OCI-LY7 (cell line): ENCODE results near the gene CENPP. TPM values are rescaled to one million over a fixed set of nuclear protein-coding genes. Genes with fewer than 3 reads are reported as not detected.
A peak's percentile ranks its signal among the peaks of the same experiment; 100 is the strongest.

Experiments used
- BruUV-seq: library from RNA; stranded (reverse); fragments of 400-500 nt; replicated peaks from 2 replicates; lab custom pipeline; 2021; lab: Mats Ljungman, UMichigan
- CTCF ChIA-PET: fragments of 300-600 bp; sonication (Branson Sonifier 250); formaldehyde crosslinking; loops from one replicate; lab custom pipeline; 2022; ENCODE audit warnings: antibody characterized with exemption; ENCODE audit not compliant: unreplicated experiment; lab: Charles Lee
- POLR2A ChIA-PET: fragments of 300-600 bp; sonication (Branson Sonifier 250); formaldehyde crosslinking; loops from one replicate; lab custom pipeline; 2022; ENCODE audit warnings: antibody characterized with exemption; lab: Charles Lee
- DNase-seq: peaks from one replicate; pipeline ENCODE4 v3.0.0-alpha.2; 2015; ENCODE audit warnings: low spot score
- H2AFZ ChIP-seq: fragments of 200-600 bp; sonication (generic), shearing (Covaris generic); 2 replicates; pipeline ENCODE4 v1.6.1; 2014; ENCODE audit warnings: mild to moderate bottlenecking, antibody characterized with exemption, low read length, moderate library complexity
- H3K27ac ChIP-seq: fragments of 200-600 bp; sonication (generic); 2 replicates; pipeline ENCODE4 v1.5.1; 2014; ENCODE audit warnings: mixed run types, low read depth, mild to moderate bottlenecking, moderate library complexity, low read length, inconsistent platforms; ENCODE audit not compliant: poor library complexity, severe bottlenecking
- H3K36me3 ChIP-seq: fragments of 200-600 bp; sonication (generic); 2 replicates; pipeline ENCODE4 v1.6.1; 2014; ENCODE audit warnings: mild to moderate bottlenecking, antibody characterized with exemption, low read length, moderate library complexity, mixed read lengths; ENCODE audit not compliant: insufficient read depth
- H3K4me1 ChIP-seq: fragments of 200-600 bp; sonication (generic); 2 replicates; pipeline ENCODE4 v1.5.1; 2014; ENCODE audit warnings: mild to moderate bottlenecking, low read length; ENCODE audit not compliant: insufficient read depth, poor library complexity, severe bottlenecking
- H3K4me2 ChIP-seq: fragments of 200-600 bp; sonication (generic); 2 replicates; pipeline ENCODE4 v1.6.1; 2014; ENCODE audit warnings: mild to moderate bottlenecking, low read length
- H3K4me3 ChIP-seq: fragments of 200-600 bp; sonication (generic); 2 replicates; pipeline ENCODE4 v1.5.1; 2014; ENCODE audit warnings: mild to moderate bottlenecking, low read depth, low read length; ENCODE audit not compliant: poor library complexity, severe bottlenecking
- H3K79me2 ChIP-seq: fragments of 200-600 bp; sonication (generic); 2 replicates; pipeline ENCODE4 v1.6.1; 2016; ENCODE audit warnings: low read depth, mild to moderate bottlenecking, low read length, moderate library complexity, mixed read lengths; ENCODE audit not compliant: insufficient read depth
- H3K9me2 ChIP-seq: fragments of 200-600 bp; sonication (generic); 2 replicates; pipeline ENCODE4 v1.6.1; 2016; ENCODE audit warnings: mild to moderate bottlenecking, low read length, mixed read lengths; ENCODE audit not compliant: insufficient read depth
- H3K9me3 ChIP-seq: fragments of 200-600 bp; sonication (generic); 2 replicates; pipeline ENCODE4 v1.6.1; 2014; ENCODE audit warnings: mild to moderate bottlenecking, mixed run types, low read length, mixed read lengths
- H4K20me1 ChIP-seq: fragments of 200-600 bp; sonication (generic); 2 replicates; pipeline ENCODE4 v1.6.1; 2014; ENCODE audit warnings: mild to moderate bottlenecking, antibody characterized with exemption, low read length, moderate library complexity, mixed read lengths; ENCODE audit not compliant: insufficient read depth
- CTCF ChIP-seq: fragments of 200-600 bp; sonication (generic); conservative IDR thresholded peaks from 2 replicates; pipeline ENCODE4 v1.5.1; 2014; ENCODE audit warnings: mild to moderate bottlenecking, antibody characterized with exemption, low read length, moderate library complexity, mixed read lengths
- EZH2phosphoT487 ChIP-seq: fragments of 200-600 bp; sonication (generic); IDR thresholded peaks from 2 replicates; pipeline ENCODE4 v1.6.1; 2018; ENCODE audit warnings: low read depth, borderline replicate concordance, mild to moderate bottlenecking, mixed run types, antibody characterized with exemption, low read length, moderate library complexity, mixed read lengths
- intact Hi-C: fragments of 100-400 bp; cut with micrococcal nuclease; formaldehyde crosslinking; loops from one replicate; pipeline ENCODE4 v1.10.0; 2022; ENCODE audit not compliant: unreplicated experiment
- total RNA-seq, 2 experiments: library from RNA; depleted of rRNA in 1 of 2; stranded (reverse); fragments of >200 nt in 1 of 2; shearing (Covaris generic) in 1 of 2; gene quantifications; 2 replicates each; pipeline ENCODE4 v1.2.3, GENCODE V29; 2014 to 2022

CENPP gene
- total RNA-seq, 2 experiments from 2014 or later = 25.4 to 30.9 TPM

DNA sequence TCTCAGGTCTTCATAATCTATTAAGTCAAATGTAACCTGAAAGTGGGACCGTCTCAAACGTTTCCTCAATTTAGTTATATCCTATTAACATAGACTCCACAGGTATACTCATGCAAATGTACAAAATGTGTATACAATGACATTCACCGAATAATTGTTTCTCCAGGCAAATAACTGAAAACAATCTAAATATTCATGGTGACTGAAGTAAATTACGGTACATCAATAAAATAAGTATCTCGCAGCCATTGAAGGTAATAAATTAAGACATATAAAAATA lies 32.7 kb upstream of the CENPP start:
- Histone ChIP-seq H3K9me3 (no peaks in the 10 kb centered on the region; the same call in 1 of the 2 replicates), H3K27ac (peak overlapping the region; percentile 92), H3K9me2 (no peaks in the 10 kb centered on the region), H2AFZ (peak overlapping the region; percentile 64), H4K20me1 (peaks cover 40% of the 10 kb centered on the region), H3K79me2 (peaks cover 84% of the 10 kb centered on the region), H3K4me2 (peak overlapping the region; percentile 90), H3K4me3 (peak overlapping the region; percentile 91), H3K36me3 (peaks cover 69% of the 10 kb centered on the region), H3K4me1 (peaks cover 57% of the 10 kb centered on the region)
- ChIA-PET CTCF (no interaction called here), POLR2A (no interaction called here)
- DNase-seq = peak; percentile 17
- TSS peak; percentile 77 for BruUV-seq
- TF ChIP-seq CTCF (no peak), EZH2phosphoT487 (no peak)
- intact Hi-C loops = loop anchor here (1.0 to 2.0 kb wide), 2 partner anchors 32 to 472 kb away; partner anchors contain the start of genes BICD2, CENPP and NOL8

DNA sequence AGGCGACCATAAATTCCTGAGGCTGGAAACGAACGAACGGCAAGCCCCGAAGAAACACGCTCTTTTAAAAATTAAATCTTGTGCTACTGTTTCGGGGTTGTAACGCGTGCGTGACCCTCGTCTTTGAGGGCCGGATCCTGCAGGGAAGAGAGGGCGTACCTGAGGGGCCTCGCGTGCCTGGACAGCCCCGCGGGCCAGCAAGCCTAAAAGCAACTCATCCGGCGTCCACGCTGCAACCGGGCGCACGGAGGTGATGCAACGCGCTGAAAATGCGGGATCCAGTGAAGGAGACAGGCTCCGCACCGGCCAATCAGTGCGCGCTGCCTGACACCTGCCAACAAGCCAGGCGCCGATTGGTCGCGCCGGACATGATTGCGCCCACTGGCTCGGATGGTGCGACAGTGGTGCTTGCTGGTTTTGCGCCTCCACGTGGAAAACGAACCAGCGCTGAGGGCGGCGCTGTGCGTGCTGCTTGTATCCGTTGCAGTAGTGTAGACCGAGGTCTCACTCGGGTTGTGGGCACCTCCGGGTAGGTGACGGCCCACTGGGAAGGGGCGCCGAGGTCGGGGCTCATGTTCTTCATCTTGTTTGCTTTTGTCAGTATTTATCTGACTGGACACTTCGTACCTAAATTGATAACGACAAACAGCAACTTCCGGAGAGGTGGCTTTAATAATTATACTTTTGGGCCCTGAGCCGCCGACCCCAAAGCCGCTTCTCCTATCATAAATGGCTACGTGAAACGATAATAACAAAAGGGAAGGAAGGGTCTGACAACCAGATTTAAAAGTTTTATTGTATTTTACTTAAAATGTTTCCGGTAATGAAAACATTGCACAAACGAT lies 32.1 kb upstream of the CENPP start, which contains the start of gene IARS1:
IARS1 (minus strand) TSS at position 246 of the 845 bp plus-strand sequence. CDS start 4,278 bp downstream, outside the sequence.
- Histone ChIP-seq H3K4me2 (peak within 1 kb of the TSS; percentile 92), H2AFZ (peak within 1 kb of the TSS; percentile 64), H3K4me1 (peaks cover 63% of the 10 kb centered on the region), H3K4me3 (peak within 1 kb of the TSS; percentile 91), H3K27ac (peak within 1 kb of the TSS; percentile 92), H3K9me3 (no peaks in the 10 kb centered on the region; the same call in 1 of the 2 replicates), H3K79me2 (peaks cover 84% of the 10 kb centered on the region), H3K9me2 (no peaks in the 10 kb centered on the region), H3K36me3 (peaks cover 69% of the 10 kb centered on the region), H4K20me1 (peaks cover 33% of the 10 kb centered on the region)
- POLR2A ChIA-PET = no interaction called here
- CTCF ChIA-PET = no interaction called here
- TSS peak; percentile 97 for BruUV-seq
- TF ChIP-seq CTCF = peak; percentile 66
- no peak for TF ChIP-seq EZH2phosphoT487
- intact Hi-C loops = loop anchor here (1.0 to 2.0 kb wide), 2 partner anchors 32 to 471 kb away; partner anchors contain the start of genes BICD2, CENPP and NOL8
- DNase-seq = peak; percentile 98

GRCh38 chr9:92294297-92294676 lies 31.5 kb upstream of the CENPP start:
- peaks cover 32% of the 10 kb centered on the region for H4K20me1 ChIP-seq
- peak overlapping the region; percentile 91 for H3K4me3 ChIP-seq
- no peaks in the 10 kb centered on the region for H3K9me2 ChIP-seq
- intact Hi-C loops = no loop called here
- peak; percentile 52 for DNase-seq
- H3K36me3 ChIP-seq = peaks cover 68% of the 10 kb centered on the region
- peak overlapping the region; percentile 92 for H3K27ac ChIP-seq
- CTCF ChIA-PET = interaction anchor here (0.6 kb wide), 1 partner anchor 40 kb away, joined by 3 read pairs; no protein-coding TSS in a partner anchor
- no TSS peak for BruUV-seq
- no peaks in the 10 kb centered on the region; the same call in 1 of the 2 replicates for H3K9me3 ChIP-seq
- peaks cover 69% of the 10 kb centered on the region for H3K4me1 ChIP-seq
- POLR2A ChIA-PET = interaction anchor here (1.5 kb wide), 1 partner anchor 13 kb away, joined by 4 read pairs; no protein-coding TSS in a partner anchor
- H3K79me2 ChIP-seq = peaks cover 80% of the 10 kb centered on the region
- H2AFZ ChIP-seq = peak overlapping the region; percentile 54; the same call in 1 of the 2 replicates
- peak overlapping the region; percentile 92 for H3K4me2 ChIP-seq
- no peak for TF ChIP-seq EZH2phosphoT487
- TF ChIP-seq CTCF = no peak
